HG02840 (cell line): Measurements from ENCODE around the gene ARID3B.
"Not testable (repeated sequence)": the region's sequence is repeated elsewhere in the genome, so short reads cannot be mapped to it uniquely, and the experiment has no call there.

ENCODE experiments used
- ATAC-seq: cut with Tn5 transposase; IDR thresholded peaks from one replicate; pipeline ENCODE4 v1.9.1; 2021; ENCODE audit warnings: mild to moderate bottlenecking, moderate library complexity, moderate number of reproducible peaks; ENCODE audit not compliant: unreplicated experiment, low FRiP score

The ARID3B gene

GRCh38 chr15:74531144-74531811 is 9.7 kb upstream of the ARID3B start:
- no peak for ATAC-seq

DNA sequence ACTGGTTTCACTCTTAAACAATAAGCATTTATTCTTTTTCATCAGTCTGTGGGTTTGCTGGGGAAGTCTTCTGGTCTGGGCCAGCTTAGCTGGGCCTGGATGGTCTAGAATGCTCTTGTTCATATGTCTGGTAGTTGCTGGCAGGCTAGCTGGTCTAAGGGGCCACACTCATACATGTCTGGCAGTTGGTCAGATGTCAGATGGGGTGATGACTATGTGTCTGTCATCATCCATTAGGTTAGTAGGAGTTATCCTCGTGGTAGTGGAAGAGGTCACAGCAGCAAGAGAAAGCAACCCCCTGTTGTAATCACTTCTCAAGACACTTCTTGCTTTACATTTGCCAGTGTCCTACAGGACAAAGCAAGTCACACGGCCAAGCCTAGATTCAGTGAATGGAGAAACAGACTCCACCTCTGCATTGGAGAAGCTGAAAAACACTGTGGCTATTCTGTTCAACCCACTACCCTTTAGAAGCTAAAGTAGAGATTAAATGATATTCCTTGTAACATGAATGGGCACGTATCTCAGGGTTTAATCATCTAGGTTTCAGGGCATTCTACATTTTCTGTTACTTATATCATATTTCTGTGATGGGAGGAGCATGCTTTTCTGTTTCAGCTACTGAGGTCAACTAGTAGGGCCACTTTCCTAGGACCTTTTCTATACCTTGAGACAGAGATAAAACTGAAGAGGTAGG is 5.5 kb upstream of the ARID3B start:
- ATAC-seq: no peak

GRCh38 chr15:74537736-74538135 is 3.3 kb upstream of the ARID3B start:
- no peak for ATAC-seq

GRCh38 chr15:74539521-74539920 is 1.5 kb upstream of the ARID3B start:
- ATAC-seq: not testable (repeated sequence)

DNA sequence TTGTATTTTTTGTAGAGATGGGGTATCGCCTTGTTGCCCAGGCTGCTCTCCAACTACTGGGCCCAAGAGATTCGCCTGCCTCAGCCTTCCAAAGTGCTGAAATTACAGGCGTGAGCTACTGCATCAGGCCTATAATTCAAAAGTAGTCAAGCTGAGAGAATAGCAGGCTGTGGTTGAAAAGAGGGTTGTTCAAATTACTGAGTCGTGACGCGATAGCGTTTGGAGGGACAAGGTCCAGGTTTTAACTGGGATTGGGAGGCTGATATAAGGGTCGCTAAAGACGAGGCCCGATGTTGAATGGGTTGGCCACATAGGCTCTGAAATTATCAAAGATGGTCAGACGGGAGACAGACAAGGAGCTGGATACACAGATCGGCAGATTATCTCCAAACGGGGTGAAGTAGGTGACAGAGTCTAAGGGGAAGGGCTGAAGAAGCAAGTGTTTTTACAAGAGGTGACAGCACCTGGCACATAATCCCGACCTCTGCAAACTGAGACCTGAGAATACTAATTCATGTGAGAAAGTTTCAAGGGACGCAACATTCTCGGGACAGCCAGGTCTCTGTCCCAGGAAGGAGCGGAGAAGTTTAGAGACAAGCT is 759 bp upstream of the ARID3B start:
- ATAC-seq: no peak

GRCh38 chr15:74541494-74542165 is 610 bp downstream of the ARID3B start:
- ATAC-seq: peak; percentile 6

DNA sequence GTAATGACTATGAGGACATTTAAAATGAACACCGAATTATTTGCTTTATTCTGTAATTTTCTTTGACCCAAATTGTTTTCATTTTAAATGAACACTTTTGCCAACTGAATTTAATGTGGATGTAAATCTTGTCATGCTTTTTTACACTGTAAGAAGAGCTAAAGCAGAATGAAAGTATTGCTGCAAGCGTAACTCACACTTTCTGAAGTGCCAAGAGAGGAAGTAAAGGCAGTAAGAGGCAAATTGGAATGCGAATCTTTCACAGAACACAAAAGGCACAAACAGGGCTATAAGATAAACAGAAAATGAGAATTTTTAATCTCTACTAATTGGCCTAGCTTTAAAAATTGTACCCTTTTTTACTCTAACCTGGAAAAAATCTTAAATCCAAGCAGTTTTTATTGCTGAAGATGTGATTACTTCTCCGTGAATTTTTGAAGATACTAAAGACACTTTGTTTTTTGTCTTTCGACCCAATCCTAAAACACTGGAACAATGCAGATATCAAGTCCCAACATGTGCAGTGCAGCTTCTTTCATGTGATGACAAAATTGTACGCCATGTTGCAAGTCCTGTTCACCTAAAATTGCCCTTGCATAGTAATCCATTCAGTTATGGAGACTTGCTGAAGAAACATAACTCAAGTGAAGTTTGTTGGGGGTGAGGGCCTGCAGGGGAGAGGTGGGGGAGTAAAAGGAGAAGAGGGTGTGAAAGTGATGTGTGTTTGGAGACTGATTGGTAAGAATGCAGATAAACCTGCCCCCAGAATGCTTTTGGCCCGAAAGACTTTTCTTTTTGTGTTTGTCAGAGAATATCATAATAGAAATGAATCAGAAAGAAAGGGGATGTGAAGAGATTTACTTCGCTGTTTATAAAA is 1.4 kb downstream of the ARID3B start:
- no peak for ATAC-seq

GRCh38 chr15:74543043-74543422 is 2.0 kb downstream of the ARID3B start:
- no peak for ATAC-seq

DNA sequence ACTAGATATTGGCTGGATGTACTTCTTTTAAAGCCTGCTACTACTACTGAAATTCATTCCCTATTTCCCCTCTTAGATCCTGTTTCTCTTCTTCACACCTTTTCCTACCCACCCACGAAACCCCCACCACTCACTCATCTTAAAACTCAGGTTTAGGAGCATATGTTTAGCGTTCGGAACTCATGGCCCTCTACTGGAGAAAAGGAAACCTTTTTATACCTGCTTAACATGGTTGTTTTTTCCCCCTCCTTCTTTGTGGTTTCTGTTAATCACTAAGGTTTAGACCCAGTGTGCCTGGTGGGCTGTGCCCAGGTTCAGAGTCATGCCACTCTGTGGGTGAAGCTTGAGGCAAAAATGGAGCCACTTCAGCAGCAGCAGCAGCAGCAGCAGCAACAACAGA is 2.6 kb downstream of the ARID3B start:
- ATAC-seq: no peak

- no peak for ATAC-seq
Measured at GRCh38 chr15:74545086-74545485, 4.1 kb downstream of the ARID3B start.

- peak; percentile 50 for ATAC-seq
Measured at GRCh38 chr15:74545776-74546656, 5.0 kb downstream of the ARID3B start.

DNA sequence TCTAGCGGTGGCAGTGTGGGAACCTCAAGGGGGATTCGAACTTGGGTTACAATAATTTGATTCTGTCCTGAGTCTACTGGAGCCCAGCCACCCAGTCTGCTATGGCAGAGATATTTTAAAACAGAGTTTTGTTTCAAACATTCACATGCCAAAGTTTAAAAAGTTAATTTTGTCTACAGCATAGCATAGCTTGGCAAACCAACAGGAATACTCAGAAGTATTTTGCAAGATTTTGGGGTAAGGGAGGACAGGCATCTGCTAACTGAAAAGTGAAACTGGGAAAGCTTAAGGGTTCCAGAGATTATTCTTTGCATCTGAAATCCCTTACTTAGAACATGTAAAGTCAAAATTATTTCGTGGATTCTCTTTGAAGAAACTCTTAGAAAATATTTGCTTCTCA is 6.6 kb downstream of the ARID3B start:
- ATAC-seq: no peak

DNA sequence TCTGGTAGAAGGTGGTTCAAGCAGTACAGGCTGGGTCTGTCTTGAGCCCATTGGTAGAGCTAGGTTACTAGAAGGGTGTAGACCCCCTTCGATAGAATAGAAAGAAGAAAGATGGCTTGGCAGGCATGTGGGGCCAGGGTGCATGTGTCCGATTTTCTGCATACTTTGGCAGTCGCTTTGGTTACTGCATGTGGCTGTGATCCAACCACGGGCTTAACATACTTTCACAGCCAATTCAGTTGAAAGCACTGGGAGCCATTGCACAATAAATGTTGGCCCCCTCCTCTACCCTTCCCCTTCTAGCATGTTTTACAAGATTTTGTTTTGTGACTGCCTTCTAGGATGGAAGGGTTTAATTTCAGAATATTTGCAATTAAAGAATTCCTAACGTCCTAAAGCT is 7.2 kb downstream of the ARID3B start:
- ATAC-seq: no peak

GRCh38 chr15:74549816-74550215 is 8.8 kb downstream of the ARID3B start:
- no peak for ATAC-seq

DNA sequence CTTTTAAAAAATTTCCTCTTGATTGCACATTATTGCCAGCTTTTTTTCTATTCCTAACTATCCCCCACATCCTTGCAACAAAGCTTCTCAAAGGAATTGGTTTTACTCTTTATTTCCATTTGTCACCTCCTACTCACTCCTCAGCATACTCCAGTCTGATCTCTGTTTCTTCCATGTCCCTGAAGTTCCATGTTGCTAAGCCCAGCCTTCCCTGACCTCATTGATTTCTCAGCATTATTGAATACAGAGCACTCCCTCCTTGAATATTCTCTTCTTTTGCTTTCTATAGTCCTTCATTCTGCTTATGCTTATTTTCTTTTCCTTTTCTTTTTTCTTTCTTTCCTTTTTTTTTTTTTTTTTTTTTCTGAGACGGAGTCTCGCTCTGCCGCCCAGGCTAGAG is 10.7 kb downstream of the ARID3B start:
- no peak for ATAC-seq

DNA sequence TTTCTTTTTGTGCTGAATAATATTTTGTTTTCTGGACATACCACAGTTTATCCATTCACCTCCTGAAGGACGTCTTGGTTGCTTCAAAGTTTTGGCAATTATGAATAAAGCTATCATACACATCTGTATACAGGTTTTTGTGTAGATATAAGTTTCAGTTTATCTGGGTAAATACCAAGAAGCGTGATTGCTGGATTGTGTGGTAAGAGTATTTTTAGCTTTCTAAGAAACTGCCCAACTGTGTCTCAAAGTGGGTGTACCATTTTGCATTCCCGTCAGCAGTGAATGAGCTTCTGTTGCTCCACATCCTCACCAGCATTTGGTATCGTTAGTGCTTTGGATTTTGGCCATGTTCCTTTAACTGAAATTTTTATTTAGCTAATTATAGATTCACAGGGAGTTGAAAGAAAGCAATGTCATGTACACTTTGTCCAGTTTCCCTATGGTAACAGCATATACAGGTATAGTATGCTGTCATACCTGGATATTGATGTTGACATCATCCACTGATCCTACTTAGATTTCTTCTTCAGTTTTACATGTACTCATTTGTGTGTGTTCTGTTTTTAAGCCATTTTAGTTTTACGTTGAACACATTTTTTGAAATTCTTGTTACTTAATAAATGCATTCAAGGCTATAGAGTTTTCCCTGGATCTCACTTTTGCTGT is 11.9 kb downstream of the ARID3B start:
- no peak for ATAC-seq

- ATAC-seq: no peak
Measured at GRCh38 chr15:74555192-74555591, 14.2 kb downstream of the ARID3B start.

GRCh38 chr15:74558706-74559105 is 17.7 kb downstream of the ARID3B start:
- no peak for ATAC-seq

GRCh38 chr15:74563442-74563841 is 22.4 kb downstream of the ARID3B start:
- no peak for ATAC-seq
